ENCODE measurements around the gene DDAH1.

GRCh38 chr1:85283475-85284199 lies 181.3 kb downstream of the DDAH1 start:
- no peak for TF ChIP-seq CTCF (IDR thresholded peaks at IDR 0.05; ENCODE audit: insufficient read depth, low read length, poor library complexity, severe bottlenecking)
- TF ChIP-seq EZH2phosphoT487 (conservative IDR thresholded peaks at IDR 0.05; ENCODE audit: low read length), result no peak

Data from SU-DHL-6 (cell line).